HEK293 (cell line): ENCODE measurements around the gene SMCO4.

Experiments used
- CTCF ChIA-PET: fragments of 350-600 bp; formaldehyde crosslinking; extraction: SDS; loops from one replicate; lab custom pipeline; 2021; ENCODE audit warnings: antibody characterized with exemption; lab: Yijun Ruan, JAX
- POLR2A ChIA-PET: fragments of 300-600 bp; formaldehyde crosslinking; extraction: SDS; loops from one replicate; lab custom pipeline; 2020; ENCODE audit warnings: antibody characterized with exemption, inconsistent platforms; lab: Yijun Ruan, JAX
- H3K27ac ChIP-seq: fragments of 200-500 bp; sonication (Bioruptor generic); 2 replicates; pipeline ENCODE4 v1.5.1; 2014; ENCODE audit warnings: low read depth, low read length, control low read depth, inconsistent platforms; ENCODE audit errors: extremely low read depth
- H3K36me3 ChIP-seq, 2 experiments: fragments of 200-500 bp in 1 of 2; sonication (Bioruptor generic) in 1 of 2; 1 replicate in 1 of 2; 2 replicates in 1 of 2; pipeline ENCODE4 v1.5.1; 2014 to 2017; ENCODE audit warnings: inconsistent platforms in 2 of 2, low read length in 2 of 2; ENCODE audit not compliant: control insufficient read depth in 2 of 2, insufficient read depth in 1 of 2
- H3K4me1 ChIP-seq: fragments of 200-500 bp; sonication (Bioruptor generic); 2 replicates; pipeline ENCODE4 v1.5.1; 2014; ENCODE audit warnings: mild to moderate bottlenecking, low read length, inconsistent platforms; ENCODE audit not compliant: control insufficient read depth, insufficient read depth
- H3K4me3 ChIP-seq: 2 replicates; pipeline ENCODE4 v1.5.1; 2011; ENCODE audit warnings: low read depth, mild to moderate bottlenecking, control low read depth, low read length, moderate library complexity
- H3K9me3 ChIP-seq: fragments of 200-500 bp; sonication (Bioruptor generic); 2 replicates; pipeline ENCODE4 v1.5.1; 2014; ENCODE audit warnings: low read depth, low read length, inconsistent platforms; ENCODE audit not compliant: control insufficient read depth, insufficient read depth
- AEBP2 ChIP-seq: fragments of 450-650 bp; formaldehyde crosslinking; IDR thresholded peaks from 2 replicates; pipeline ENCODE4 v1.5.1; 2016; ENCODE audit warnings: missing biosample characterization, missing genetic modification characterization, borderline replicate concordance
- KLF9 ChIP-seq: fragments of 450-650 bp; formaldehyde crosslinking; IDR thresholded peaks from 2 replicates; pipeline ENCODE4 v1.5.1; 2016; ENCODE audit warnings: missing biosample characterization, missing genetic modification characterization, low read depth
- PRDM1 ChIP-seq: fragments of 450-650 bp; formaldehyde crosslinking; IDR thresholded peaks from 2 replicates; pipeline ENCODE4; 2016; ENCODE audit warnings: missing biosample characterization, missing genetic modification characterization
- RBAK ChIP-seq: fragments of 450-650 bp; formaldehyde crosslinking; IDR thresholded peaks from 2 replicates; pipeline ENCODE4 v1.5.1; 2016; ENCODE audit warnings: missing biosample characterization, missing genetic modification characterization
- YY1 ChIP-seq: fragments of 450-650 bp; formaldehyde crosslinking; IDR thresholded peaks from 2 replicates; pipeline ENCODE4 v1.5.1; 2018; ENCODE audit warnings: missing biosample characterization, missing genetic modification characterization
- ZBTB1 ChIP-seq: fragments of 450-650 bp; formaldehyde crosslinking; IDR thresholded peaks from 2 replicates; pipeline ENCODE4 v1.5.1; 2016; ENCODE audit warnings: missing biosample characterization, missing genetic modification characterization
- ZBTB17 ChIP-seq: fragments of 450-650 bp; formaldehyde crosslinking; IDR thresholded peaks from 2 replicates; pipeline ENCODE4 v1.5.1; 2016; ENCODE audit warnings: missing biosample characterization, missing genetic modification characterization
- ZNF133 ChIP-seq: fragments of 450-650 bp; formaldehyde crosslinking; IDR thresholded peaks from 2 replicates; pipeline ENCODE4 v1.5.1; 2016; ENCODE audit warnings: missing biosample characterization, missing genetic modification characterization
- ZNF148 ChIP-seq: fragments of 450-650 bp; formaldehyde crosslinking; IDR thresholded peaks from 2 replicates; pipeline ENCODE4 v1.5.0; 2017; ENCODE audit warnings: missing biosample characterization, missing genetic modification characterization, borderline replicate concordance
- ZNF157 ChIP-seq: fragments of 450-650 bp; formaldehyde crosslinking; IDR thresholded peaks from 2 replicates; pipeline ENCODE4 v1.5.1; 2016; ENCODE audit warnings: missing biosample characterization, missing genetic modification characterization
- ZNF202 ChIP-seq: fragments of 450-650 bp; formaldehyde crosslinking; IDR thresholded peaks from 2 replicates; pipeline ENCODE4 v1.5.1; 2016; ENCODE audit warnings: missing biosample characterization, missing genetic modification characterization, borderline replicate concordance
- ZNF26 ChIP-seq: fragments of 450-650 bp; formaldehyde crosslinking; IDR thresholded peaks from 2 replicates; pipeline ENCODE4 v1.5.1; 2016; ENCODE audit warnings: missing biosample characterization, missing genetic modification characterization
- ZNF510 ChIP-seq: fragments of 450-650 bp; formaldehyde crosslinking; IDR thresholded peaks from 2 replicates; pipeline ENCODE4 v1.5.1; 2018; ENCODE audit warnings: mild to moderate bottlenecking, missing genetic modification characterization, missing biosample characterization; ENCODE audit not compliant: insufficient replicate concordance
- ZNF571 ChIP-seq: fragments of 450-650 bp; formaldehyde crosslinking; IDR thresholded peaks from 2 replicates; pipeline ENCODE4 v1.5.0; 2017; ENCODE audit warnings: missing biosample characterization, missing genetic modification characterization
- ZNF639 ChIP-seq: fragments of 450-650 bp; formaldehyde crosslinking; IDR thresholded peaks from 2 replicates; pipeline ENCODE4 v1.5.1; 2016; ENCODE audit warnings: missing biosample characterization, missing genetic modification characterization
- ZNF707 ChIP-seq: fragments of 450-650 bp; formaldehyde crosslinking; IDR thresholded peaks from 2 replicates; pipeline ENCODE4 v1.5.1; 2016; ENCODE audit warnings: missing biosample characterization, missing genetic modification characterization
- ZNF830 ChIP-seq: fragments of 450-650 bp; IDR thresholded peaks from 2 replicates; pipeline ENCODE4 v1.5.0; 2018; ENCODE audit warnings: missing biosample characterization, missing genetic modification characterization, low read depth, mild to moderate bottlenecking, moderate library complexity
- ZSCAN18 ChIP-seq: fragments of 450-650 bp; formaldehyde crosslinking; IDR thresholded peaks from 2 replicates; pipeline ENCODE4 v1.5.1; 2016; ENCODE audit warnings: missing biosample characterization, missing genetic modification characterization

The SMCO4 gene

GRCh38 chr11:93526641-93527583 lies 16.3 kb downstream of the SMCO4 start:
- ChIA-PET CTCF (interaction anchor here (0.9 kb wide), 1 partner anchor 26 kb away, joined by 3 read pairs; no protein-coding TSS in a partner anchor), POLR2A (no interaction called here)
- TF ChIP-seq ZSCAN18 (tag by site-specific recombination) (no peak), ZBTB17 (tag by site-specific recombination) (0 out of 2 replicates have a peak, but pooled peaks have one; percentile 41), ZNF157 (tag by site-specific recombination) (no peak)
- no peaks in the 10 kb centered on the region for H3K36me3 ChIP-seq
- H3K4me1 ChIP-seq = no peaks in the 10 kb centered on the region
- H3K4me3 ChIP-seq = no peak overlapping the region
- no peaks in the 10 kb centered on the region for H3K9me3 ChIP-seq
- H3K27ac ChIP-seq = no peak overlapping the region

GRCh38 chr11:93526346-93526633 lies 16.9 kb downstream of the SMCO4 start:
- Histone ChIP-seq H3K27ac (no peak overlapping the region), H3K9me3 (no peaks in the 10 kb centered on the region), H3K4me1 (no peaks in the 10 kb centered on the region), H3K4me3 (no peak overlapping the region), H3K36me3 (no peaks in the 10 kb centered on the region)
- POLR2A ChIA-PET = interaction anchor here (0.6 kb wide), 1 partner anchor 216 kb away, joined by 3 read pairs; no protein-coding TSS in a partner anchor
- CTCF ChIA-PET = no interaction called here
- TF ChIP-seq YY1 (tag by site-specific recombination) (no peak), PRDM1 (tag by site-specific recombination) (peak; percentile 73; the same call in 1 of the 2 replicates)

- Histone ChIP-seq H3K27ac (no peak overlapping the region), H3K4me1 (no peaks in the 10 kb centered on the region), H3K36me3 (no peaks in the 10 kb centered on the region), H3K4me3 (no peak overlapping the region), H3K9me3 (no peaks in the 10 kb centered on the region)
- no peak for TF ChIP-seq ZNF707 (tag by site-specific recombination)
- no peak for TF ChIP-seq ZNF148 (tag by site-specific recombination)
- TF ChIP-seq ZBTB1 = no peak
- TF ChIP-seq RBAK (tag by site-specific recombination) = no peak
- no peak for TF ChIP-seq ZNF639 (tag by site-specific recombination)
- no peak for TF ChIP-seq ZNF202 (tag by site-specific recombination)
- TF ChIP-seq KLF9 (tag by site-specific recombination) = no peak
- TF ChIP-seq ZNF510 (tag by site-specific recombination) = no peak
- TF ChIP-seq ZNF571 = no peak
- TF ChIP-seq AEBP2 (tag by site-specific recombination) = no peak
- no peak for TF ChIP-seq ZNF133
- no peak for TF ChIP-seq ZNF26 (tag by site-specific recombination)
- TF ChIP-seq ZNF830 = no peak
- CTCF ChIA-PET = no interaction called here
- POLR2A ChIA-PET = interaction anchor here (0.6 to 1.0 kb wide), 2 partner anchors 29 to 217 kb away, joined by 3 read pairs; no protein-coding TSS in a partner anchor
Observed at GRCh38 chr11:93525601-93526345, 17.4 kb downstream of the SMCO4 start.
